Sigmoid colon (tissue), 4 donors: ENCODE data around the gene TNNI2.

Source experiments
- CTCF ChIP-seq, 4 experiments: fragments of 450-650 bp in 3 of 4; fragments of 200-600 bp in 1 of 4; IDR thresholded peaks; one replicate each; pipeline ENCODE4 v1.5.1; 2016 to 2019; ENCODE audit warnings: antibody characterized with exemption in 4 of 4, mild to moderate bottlenecking in 3 of 4, moderate library complexity in 2 of 4
- EP300 ChIP-seq, 4 donors: sonication (generic); formaldehyde crosslinking; IDR thresholded peaks; one replicate each; pipeline ENCODE4 v1.6.1; 2017; ENCODE audit warnings: antibody characterized with exemption in 4 of 4

GRCh38 chr11:1862588-1863351 lies 24.0 kb downstream of the TNNI2 start:
- TF ChIP-seq CTCF (IDR thresholded peaks at IDR 0.05) (no peak), EP300 (IDR thresholded peaks at IDR 0.05) (no peak)
